ENCODE data around the gene SPEM3. TPM values are rescaled to one million over a fixed set of nuclear protein-coding genes. Genes with fewer than 3 reads are reported as not detected.

Gene SPEM3
- total and polyA plus RNA-seq, 2 of the 4 experiments (the other 2 are of a cell fraction): not detected

DNA sequence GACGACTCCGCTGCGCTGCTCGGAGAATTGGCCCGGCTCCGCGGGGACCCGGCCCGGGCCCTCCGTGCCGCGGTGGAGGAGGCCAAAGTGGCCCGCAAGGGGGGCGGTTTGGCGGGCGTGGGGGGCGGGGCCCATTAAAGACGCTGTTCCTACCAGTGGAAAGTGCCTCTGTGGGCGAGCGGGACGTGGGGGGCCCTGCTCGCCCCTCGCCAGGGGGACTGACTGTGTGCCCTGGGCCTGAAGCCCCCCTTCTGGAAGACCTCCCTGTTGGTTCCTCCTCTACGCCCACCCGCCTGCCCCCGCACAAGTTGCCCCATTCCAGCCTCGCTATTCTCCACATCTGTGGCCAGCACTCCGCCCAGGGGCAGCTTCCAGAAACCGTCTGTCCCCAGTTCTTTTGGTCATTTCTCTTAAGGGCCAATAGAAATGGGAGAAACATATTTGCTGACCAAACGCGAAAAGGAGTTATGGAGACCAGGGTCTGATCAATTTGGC is 8.8 kb downstream of the SPEM3 start:
- peaks cover 3% of the 10 kb centered on the region; the same call in 1 of the 2 replicates for H4K20me1 ChIP-seq (ENCODE audit: insufficient read depth, low read length)
- DNase-seq: no peak
- no peak overlapping the region for H2BK15ac ChIP-seq (ENCODE audit: low read depth, low read length)
- no peak overlapping the region for H2BK20ac ChIP-seq (ENCODE audit: low read depth, low read length)
- ChIA-PET CTCF (interaction anchor here (0.6 to 1.9 kb wide), 7 partner anchors 8 to 162 kb away, joined by 3 to 12 read pairs (median 6); partner anchors contain the start of genes SENP3 and SPEM2), POLR2A (ENCODE audit: unreplicated experiment) (interaction anchor here (0.5 kb wide), 1 partner anchor 31 kb away, joined by 8 read pairs; no protein-coding TSS in a partner anchor)
- H3K79me1 ChIP-seq (ENCODE audit: low read depth in 1 of 2, low read length in 2 of 2): peaks cover 0 to 2% of the 10 kb centered on the region in 2 experiments; a peak in 1 of 4 replicates
- intact Hi-C loops (cut with micrococcal nuclease): loop anchor here (1.0 to 5.0 kb wide), 4 partner anchors 33 to 124 kb away; partner anchors contain the start of genes KCTD11, SENP3 and TMEM256
- dilution Hi-C loops (cut with HindIII; ENCODE audit: low sequenced_read_pairs, unreplicated experiment): no loop called here
- TF ChIP-seq MXI1 (IDR thresholded peaks at IDR 0.05; ENCODE audit: borderline replicate concordance, low read depth, low read length): no peak
- TF ChIP-seq SMC3 (IDR thresholded peaks at IDR 0.05; ENCODE audit: low read depth, low read length): no peak
- TF ChIP-seq, protein P1, sequence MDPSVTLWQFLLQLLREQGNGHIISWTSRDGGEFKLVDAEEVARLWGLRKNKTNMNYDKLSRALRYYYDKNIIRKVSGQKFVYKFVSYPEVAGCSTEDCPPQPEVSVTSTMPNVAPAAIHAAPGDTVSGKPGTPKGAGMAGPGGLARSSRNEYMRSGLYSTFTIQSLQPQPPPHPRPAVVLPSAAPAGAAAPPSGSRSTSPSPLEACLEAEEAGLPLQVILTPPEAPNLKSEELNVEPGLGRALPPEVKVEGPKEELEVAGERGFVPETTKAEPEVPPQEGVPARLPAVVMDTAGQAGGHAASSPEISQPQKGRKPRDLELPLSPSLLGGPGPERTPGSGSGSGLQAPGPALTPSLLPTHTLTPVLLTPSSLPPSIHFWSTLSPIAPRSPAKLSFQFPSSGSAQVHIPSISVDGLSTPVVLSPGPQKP (IDR thresholded peaks at IDR 0.05; ENCODE audit: borderline replicate concordance, low read depth, low read length): no peak
- no peak for TF ChIP-seq MAFK (IDR thresholded peaks at IDR 0.05; ENCODE audit: low read depth, low read length)
- no peak for TF ChIP-seq CHD1 (IDR thresholded peaks at IDR 0.05; ENCODE audit: low read depth, low read length)
- TF ChIP-seq NFE2L2 (IDR thresholded peaks at IDR 0.05; ENCODE audit: low read depth, low read length): no peak
- TF ChIP-seq, protein P2, sequence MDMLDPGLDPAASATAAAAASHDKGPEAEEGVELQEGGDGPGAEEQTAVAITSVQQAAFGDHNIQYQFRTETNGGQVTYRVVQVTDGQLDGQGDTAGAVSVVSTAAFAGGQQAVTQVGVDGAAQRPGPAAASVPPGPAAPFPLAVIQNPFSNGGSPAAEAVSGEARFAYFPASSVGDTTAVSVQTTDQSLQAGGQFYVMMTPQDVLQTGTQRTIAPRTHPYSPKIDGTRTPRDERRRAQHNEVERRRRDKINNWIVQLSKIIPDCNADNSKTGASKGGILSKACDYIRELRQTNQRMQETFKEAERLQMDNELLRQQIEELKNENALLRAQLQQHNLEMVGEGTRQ (IDR thresholded peaks at IDR 0.05; ENCODE audit: low read depth, low read length): no peak
- TF ChIP-seq RCOR1 (IDR thresholded peaks at IDR 0.05; ENCODE audit: insufficient replicate concordance, low read length): no peak
- TF ChIP-seq MAZ (IDR thresholded peaks at IDR 0.05; ENCODE audit: borderline replicate concordance, low read depth, low read length): no peak
- no peak overlapping the region for H4K5ac ChIP-seq (ENCODE audit: low read depth, low read length)
- H2BK120ac ChIP-seq (ENCODE audit: low read depth, low read length): no peak overlapping the region
- no peaks in the 10 kb centered on the region for H3K36me3 ChIP-seq (ENCODE audit: control insufficient read depth, insufficient read depth, low read length)
- 5% methylated on average over 8 of the region's 31 CpGs; no CpG with 5 or more reads in 1 of the 2 experiments for WGBS, 2 experiments (ENCODE audit: extremely low coverage in 2 of 2, insufficient read length in 1 of 2)
- no peak overlapping the region for H4K91ac ChIP-seq (ENCODE audit: insufficient read depth, low read depth, low read length)
- H3K18ac ChIP-seq (ENCODE audit: low read depth, low read length): no peak overlapping the region
- no peak overlapping the region for H3K14ac ChIP-seq (replicated peaks; ENCODE audit: low read depth, low read length)
- no peak overlapping the region for H3K9ac ChIP-seq (ENCODE audit: low read depth, low read length)
- BruUV-seq (replicated peaks): no TSS peak
- no peak overlapping the region for H2AK9ac ChIP-seq (replicated peaks; ENCODE audit: low read depth, low read length, poor library complexity)
- no peak overlapping the region for H4K8ac ChIP-seq (ENCODE audit: low read depth in 2 of 2, low read length in 2 of 2)
- H3K9me3 ChIP-seq (ENCODE audit: control insufficient read depth, insufficient read depth, low read length): no peaks in the 10 kb centered on the region
- peak overlapping the region; percentile 30 for H3K4me3 ChIP-seq (ENCODE audit: insufficient read depth, low read depth, low read length)
- in situ Hi-C loops (cut with MboI; ENCODE audit: low sequenced_read_pairs): no loop called here
- peaks cover 34% of the 10 kb centered on the region for H3K27me3 ChIP-seq (ENCODE audit: control insufficient read depth, insufficient read depth, low read length)
- peak overlapping the region; percentile 81 for H2AFZ ChIP-seq (replicated peaks; ENCODE audit: low read length, poor library complexity)
- H3K23ac ChIP-seq (ENCODE audit: low read depth, low read length): no peak overlapping the region
- H3K4ac ChIP-seq (ENCODE audit: low read depth, low read length): no peak overlapping the region
- H3K9me1 ChIP-seq (ENCODE audit: insufficient read depth, low read length): no peaks in the 10 kb centered on the region
- no peak overlapping the region for H3K56ac ChIP-seq (ENCODE audit: extremely low read depth, insufficient read depth, low read length)
- H2AK5ac ChIP-seq (ENCODE audit: low read depth, low read length): no peak overlapping the region
- H2BK5ac ChIP-seq (ENCODE audit: low read depth, low read length, poor library complexity, severe bottlenecking): no peak overlapping the region
- peak overlapping the region; percentile 84 for H3K4me2 ChIP-seq (ENCODE audit: low read depth, low read length)
- H3K27ac ChIP-seq (ENCODE audit: insufficient read depth, low read length): no peak overlapping the region
- no peak for ATAC-seq (ENCODE audit: low read depth)
- peaks cover 8% of the 10 kb centered on the region for H3K4me1 ChIP-seq (ENCODE audit: control insufficient read depth, insufficient read depth, low read length)
